ENCODE data around the gene PTPRM. TPM values are rescaled to one million over a fixed set of nuclear protein-coding genes. Genes with fewer than 3 reads are reported as not detected.

Gene PTPRM
- total RNA-seq, 4 donors from 2014 or later = 22.5 to 92.5 (median 39.2) TPM

GRCh38 chr18:7585276-7585670 is 18.2 kb downstream of the PTPRM start:
- no peak for DNase-seq
- intact Hi-C loops (cut with DNase I; ENCODE audit: low total_unique reads) = loop anchor here (10.0 kb wide), 1 partner anchor 1360 kb away; no protein-coding TSS in a partner anchor
- no peaks in the 10 kb centered on the region for H3K9me3 ChIP-seq
- TF ChIP-seq POLR2A (IDR thresholded peaks at IDR 0.05) = no peak
- no peak for TF ChIP-seq CTCF (IDR thresholded peaks at IDR 0.05)
- no peak for TF ChIP-seq EP300 (IDR thresholded peaks at IDR 0.05; ENCODE audit: low read depth)
- TF ChIP-seq POLR2AphosphoS5 (IDR thresholded peaks at IDR 0.05) = no peak
- peaks cover 0 to 6% (median 0%) of the 10 kb centered on the region in 4 donors for H3K4me1 ChIP-seq
- H3K36me3 ChIP-seq = no peaks in the 10 kb centered on the region
- no peaks in the 10 kb centered on the region for H3K27me3 ChIP-seq
- in situ Hi-C loops (cut with MboI; ENCODE audit: low pct_ligation_motif_present in 1 of 4, low pct_unique_long_range_greater_than_20kb in 1 of 4, low sequenced_read_pairs in 3 of 4) = no loop called here
- 34 to 62% methylated on average over 3 to 4 of the region's 4 CpGs for WGBS, 2 donors (ENCODE audit: low coverage in 1 of 2)
- no peak overlapping the region for H3K4me3 ChIP-seq
- H3K27ac ChIP-seq = no peak overlapping the region

- Histone ChIP-seq H3K27me3 (no peaks in the 10 kb centered on the region), H3K27ac (no peak overlapping the region), H3K4me3 (no peak overlapping the region), H3K9me3 (no peaks in the 10 kb centered on the region), H3K4me1 (peaks cover 0 to 6% (median 0%) of the 10 kb centered on the region in 4 donors), H3K36me3 (no peaks in the 10 kb centered on the region)
- in situ Hi-C loops (cut with MboI; ENCODE audit: low pct_ligation_motif_present in 1 of 4, low pct_unique_long_range_greater_than_20kb in 1 of 4, low sequenced_read_pairs in 3 of 4) = no loop called here
- no peak for DNase-seq
- TF ChIP-seq CTCF (IDR thresholded peaks at IDR 0.05) = no peak
- TF ChIP-seq EP300 (IDR thresholded peaks at IDR 0.05; ENCODE audit: low read depth) = no peak
- TF ChIP-seq POLR2A (IDR thresholded peaks at IDR 0.05) = no peak
- no peak for TF ChIP-seq POLR2AphosphoS5 (IDR thresholded peaks at IDR 0.05)
- intact Hi-C loops (cut with DNase I; ENCODE audit: low total_unique reads) = loop anchor here (10.0 kb wide), 1 partner anchor 1358 kb away; no protein-coding TSS in a partner anchor
- WGBS, 2 donors (ENCODE audit: low coverage in 1 of 2) = 75 to 81% methylated on average over 1 of the region's 1 CpG
These were observed 19.3 kb downstream of the PTPRM start for GRCh38 chr18:7586379-7586778.

- 40 to 45% methylated on average over 1 of the region's 1 CpG for WGBS, 2 donors (ENCODE audit: low coverage in 1 of 2)
- Histone ChIP-seq H3K36me3 (no peaks in the 10 kb centered on the region), H3K4me1 (no peaks in the 10 kb centered on the region), H3K27ac (no peak overlapping the region), H3K27me3 (no peaks in the 10 kb centered on the region), H3K4me3 (no peak overlapping the region), H3K9me3 (no peaks in the 10 kb centered on the region)
- intact Hi-C loops (cut with DNase I; ENCODE audit: low total_unique reads) = no loop called here
- no peak for DNase-seq
- in situ Hi-C loops (cut with MboI; ENCODE audit: low pct_ligation_motif_present in 1 of 4, low pct_unique_long_range_greater_than_20kb in 1 of 4, low sequenced_read_pairs in 3 of 4) = no loop called here
- TF ChIP-seq CTCF (IDR thresholded peaks at IDR 0.05) (no peak), POLR2A (IDR thresholded peaks at IDR 0.05) (no peak), EP300 (IDR thresholded peaks at IDR 0.05; ENCODE audit: low read depth) (no peak), POLR2AphosphoS5 (IDR thresholded peaks at IDR 0.05) (no peak)
These were observed 23.9 kb downstream of the PTPRM start for GRCh38 chr18:7590826-7591560.

GRCh38 chr18:7592305-7593071 is 25.4 kb downstream of the PTPRM start:
- intact Hi-C loops (cut with DNase I; ENCODE audit: low total_unique reads) (no loop called here), in situ Hi-C loops (cut with MboI; ENCODE audit: low pct_ligation_motif_present in 1 of 4, low pct_unique_long_range_greater_than_20kb in 1 of 4, low sequenced_read_pairs in 3 of 4) (no loop called here)
- TF ChIP-seq POLR2AphosphoS5 (IDR thresholded peaks at IDR 0.05) = no peak
- TF ChIP-seq POLR2A (IDR thresholded peaks at IDR 0.05) = no peak
- WGBS, 2 donors (ENCODE audit: low coverage in 1 of 2) = 51 to 83% methylated on average over 2 to 4 of the region's 4 CpGs
- H3K27me3 ChIP-seq = no peaks in the 10 kb centered on the region
- no peak for DNase-seq
- H3K4me1 ChIP-seq = no peaks in the 10 kb centered on the region
- no peak overlapping the region for H3K27ac ChIP-seq
- no peak overlapping the region for H3K4me3 ChIP-seq
- no peaks in the 10 kb centered on the region for H3K36me3 ChIP-seq
- no peaks in the 10 kb centered on the region for H3K9me3 ChIP-seq
